ENCODE measurements around the gene ANKFN1.

Gene ANKFN1

GRCh38 chr17:56130026-56130425, 23.2 kb upstream of the ANKFN1 start:
- TF ChIP-seq, protein P1, sequence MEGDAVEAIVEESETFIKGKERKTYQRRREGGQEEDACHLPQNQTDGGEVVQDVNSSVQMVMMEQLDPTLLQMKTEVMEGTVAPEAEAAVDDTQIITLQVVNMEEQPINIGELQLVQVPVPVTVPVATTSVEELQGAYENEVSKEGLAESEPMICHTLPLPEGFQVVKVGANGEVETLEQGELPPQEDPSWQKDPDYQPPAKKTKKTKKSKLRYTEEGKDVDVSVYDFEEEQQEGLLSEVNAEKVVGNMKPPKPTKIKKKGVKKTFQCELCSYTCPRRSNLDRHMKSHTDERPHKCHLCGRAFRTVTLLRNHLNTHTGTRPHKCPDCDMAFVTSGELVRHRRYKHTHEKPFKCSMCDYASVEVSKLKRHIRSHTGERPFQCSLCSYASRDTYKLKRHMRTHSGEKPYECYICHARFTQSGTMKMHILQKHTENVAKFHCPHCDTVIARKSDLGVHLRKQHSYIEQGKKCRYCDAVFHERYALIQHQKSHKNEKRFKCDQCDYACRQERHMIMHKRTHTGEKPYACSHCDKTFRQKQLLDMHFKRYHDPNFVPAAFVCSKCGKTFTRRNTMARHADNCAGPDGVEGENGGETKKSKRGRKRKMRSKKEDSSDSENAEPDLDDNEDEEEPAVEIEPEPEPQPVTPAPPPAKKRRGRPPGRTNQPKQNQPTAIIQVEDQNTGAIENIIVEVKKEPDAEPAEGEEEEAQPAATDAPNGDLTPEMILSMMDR (IDR thresholded peaks at IDR 0.05; ENCODE audit: insufficient read depth, missing control alignments), result no peak
- FAIRE-seq (no peak), DNase-seq (ENCODE audit: insufficient read length, low spot score) (no peak)

GRCh38 chr17:56130631-56131030, 22.6 kb upstream of the ANKFN1 start:
- no peak for FAIRE-seq
- DNase-seq (ENCODE audit: insufficient read length, low spot score), result no peak
- TF ChIP-seq, protein P1 (IDR thresholded peaks at IDR 0.05; ENCODE audit: insufficient read depth, missing control alignments), result no peak

- FAIRE-seq, result no peak
- DNase-seq (ENCODE audit: insufficient read length, low spot score), result no peak
- TF ChIP-seq, protein P1 (IDR thresholded peaks at IDR 0.05; ENCODE audit: insufficient read depth, missing control alignments), result no peak
Observed at GRCh38 chr17:56131431-56131830, 21.8 kb upstream of the ANKFN1 start.

DNA sequence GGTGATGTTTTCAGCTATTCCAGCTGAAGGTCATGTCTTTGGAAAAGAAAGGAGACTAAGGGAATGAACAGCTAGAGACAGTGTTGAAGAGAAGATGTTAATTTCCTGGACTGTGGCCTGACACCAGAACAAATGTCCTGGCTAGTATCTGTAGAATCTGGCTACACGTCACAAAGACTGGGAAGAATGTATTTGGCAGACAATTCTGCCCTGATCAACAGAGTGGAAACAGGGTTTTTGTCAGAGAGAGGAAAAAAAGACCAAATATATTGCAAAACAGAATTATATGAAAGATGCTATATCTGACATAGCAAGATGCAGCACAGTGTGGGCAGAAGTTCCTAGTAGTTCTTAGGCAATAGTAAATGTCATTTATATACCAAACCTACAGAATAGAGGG, 17.0 kb upstream of the ANKFN1 start:
- DNase-seq (ENCODE audit: insufficient read length, low spot score) (no peak), FAIRE-seq (no peak)
- TF ChIP-seq, protein P1 (IDR thresholded peaks at IDR 0.05; ENCODE audit: insufficient read depth, missing control alignments), result no peak

DNA sequence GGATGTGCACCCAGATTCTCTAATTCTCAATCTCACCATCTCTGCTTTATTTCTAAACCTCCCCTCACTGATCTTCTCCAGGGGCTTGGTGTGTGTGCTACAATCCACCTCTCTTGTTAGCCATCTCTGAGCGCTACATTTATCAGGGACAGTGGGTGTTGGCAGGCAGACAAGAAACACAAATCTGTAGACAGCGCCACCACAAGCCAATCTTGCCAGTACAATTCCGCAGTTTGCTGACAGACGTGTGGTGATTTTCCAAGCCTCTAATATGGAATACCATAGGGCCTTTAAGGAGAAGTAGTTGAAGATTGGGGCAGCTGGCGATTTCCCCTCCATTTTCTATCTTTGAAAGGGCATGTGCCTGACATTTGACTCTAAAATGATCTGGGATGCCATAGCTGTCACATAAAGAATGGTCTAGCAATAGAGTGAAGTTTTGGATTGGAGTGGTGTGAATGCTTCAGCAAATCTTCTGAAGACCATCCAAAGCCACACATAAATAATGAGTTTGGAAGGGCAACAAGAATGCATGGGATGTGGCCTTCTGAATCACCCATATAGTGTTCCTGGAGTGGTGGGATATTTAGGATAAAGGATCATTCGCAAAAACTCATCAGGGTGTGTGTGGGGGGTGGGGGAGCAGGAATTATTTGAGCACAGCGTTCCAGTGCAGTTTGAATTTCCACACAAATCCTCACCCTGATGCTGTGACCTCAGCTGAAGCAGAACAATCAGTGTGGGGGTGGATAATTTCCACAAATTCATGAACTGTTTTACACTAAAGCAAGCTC, 12.0 kb upstream of the ANKFN1 start:
- DNase-seq (ENCODE audit: insufficient read length, low spot score) (no peak), FAIRE-seq (no peak)
- TF ChIP-seq, protein P1 (IDR thresholded peaks at IDR 0.05; ENCODE audit: insufficient read depth, missing control alignments), result no peak

GRCh38 chr17:56142325-56142724, 10.9 kb upstream of the ANKFN1 start:
- no peak for FAIRE-seq
- TF ChIP-seq, protein P1 (IDR thresholded peaks at IDR 0.05; ENCODE audit: insufficient read depth, missing control alignments), result no peak
- no peak for DNase-seq (ENCODE audit: insufficient read length, low spot score)

GRCh38 chr17:56142781-56143180, 10.5 kb upstream of the ANKFN1 start:
- no peak for DNase-seq (ENCODE audit: insufficient read length, low spot score)
- TF ChIP-seq, protein P1 (IDR thresholded peaks at IDR 0.05; ENCODE audit: insufficient read depth, missing control alignments), result no peak
- no peak for FAIRE-seq

Data from D721Med (cell line).